Mammary epithelial cell (primary cell): ENCODE results near the gene PIGU.

ENCODE experiments used
- EZH2 ChIP-seq: IDR thresholded peaks from 2 replicates; pipeline ENCODE4 v1.6.1; 2012; ENCODE audit warnings: low read length, inconsistent platforms, borderline replicate concordance
- TF ChIP-seq, protein P1 (sequence below), 2 donors: IDR thresholded peaks in 1 of 2; conservative IDR thresholded peaks in 1 of 2; 2 replicates each; pipeline ENCODE4 v1.5.1; 2011 to 2012; ENCODE audit warnings: inconsistent platforms in 2 of 2, low read length in 2 of 2, mild to moderate bottlenecking in 2 of 2, control low read depth in 1 of 2, low read depth in 1 of 2; ENCODE audit not compliant: insufficient read depth in 1 of 2; ENCODE audit errors: extremely low read depth in 1 of 2

DNA sequence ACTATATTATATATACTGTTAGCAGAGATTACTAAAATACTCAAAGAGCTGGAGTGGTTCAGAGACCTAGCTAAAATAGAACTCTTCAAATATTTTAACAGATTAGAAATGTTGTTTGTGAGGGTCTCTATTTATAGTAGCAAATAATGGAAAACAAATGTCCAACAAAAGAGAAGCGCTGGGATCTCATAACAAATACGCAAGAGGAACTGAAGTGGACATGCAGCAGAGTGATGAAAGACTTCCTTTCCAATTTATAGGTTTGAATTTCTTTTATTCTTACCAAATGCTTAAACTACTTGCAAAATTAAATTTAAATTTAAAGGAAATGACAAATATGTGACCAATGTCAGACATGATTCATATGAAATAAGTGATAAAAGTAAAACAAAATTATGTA lies 49.9 kb downstream of the PIGU start:
- no peak for TF ChIP-seq EZH2
- TF ChIP-seq, protein P1, sequence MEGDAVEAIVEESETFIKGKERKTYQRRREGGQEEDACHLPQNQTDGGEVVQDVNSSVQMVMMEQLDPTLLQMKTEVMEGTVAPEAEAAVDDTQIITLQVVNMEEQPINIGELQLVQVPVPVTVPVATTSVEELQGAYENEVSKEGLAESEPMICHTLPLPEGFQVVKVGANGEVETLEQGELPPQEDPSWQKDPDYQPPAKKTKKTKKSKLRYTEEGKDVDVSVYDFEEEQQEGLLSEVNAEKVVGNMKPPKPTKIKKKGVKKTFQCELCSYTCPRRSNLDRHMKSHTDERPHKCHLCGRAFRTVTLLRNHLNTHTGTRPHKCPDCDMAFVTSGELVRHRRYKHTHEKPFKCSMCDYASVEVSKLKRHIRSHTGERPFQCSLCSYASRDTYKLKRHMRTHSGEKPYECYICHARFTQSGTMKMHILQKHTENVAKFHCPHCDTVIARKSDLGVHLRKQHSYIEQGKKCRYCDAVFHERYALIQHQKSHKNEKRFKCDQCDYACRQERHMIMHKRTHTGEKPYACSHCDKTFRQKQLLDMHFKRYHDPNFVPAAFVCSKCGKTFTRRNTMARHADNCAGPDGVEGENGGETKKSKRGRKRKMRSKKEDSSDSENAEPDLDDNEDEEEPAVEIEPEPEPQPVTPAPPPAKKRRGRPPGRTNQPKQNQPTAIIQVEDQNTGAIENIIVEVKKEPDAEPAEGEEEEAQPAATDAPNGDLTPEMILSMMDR (conservative IDR thresholded peaks at IDR 0.05 in 1 of 2, IDR thresholded peaks at IDR 0.05 in 1 of 2; ENCODE audit: extremely low read depth in 1 of 2, insufficient read depth in 1 of 2, low read depth in 1 of 2, low read length in 2 of 2), result no peak
